ENCODE measurements around the gene HECW1.
A peak's percentile ranks its signal among the peaks of the same experiment; 100 is the strongest.

The HECW1 gene

GRCh38 chr7:43582503-43583423 lies 470.3 kb downstream of the HECW1 start, which contains the start of gene STK17A:
TSS of gene STK17A (plus strand) at chr7:43583108. CDS start at chr7:43583244, 136 bp downstream.
- TF ChIP-seq EP300 (IDR thresholded peaks at IDR 0.05; ENCODE audit: borderline replicate concordance) (no peak; the same call in 1 of the 2 replicates), RAD21 (IDR thresholded peaks at IDR 0.05; ENCODE audit: low read depth) (peak; percentile 95), TCF12 (IDR thresholded peaks at IDR 0.05; ENCODE audit: low read depth) (0 out of 2 replicates have a peak, but pooled peaks have one; percentile 22), REST (IDR thresholded peaks at IDR 0.05; ENCODE audit: low read depth) (0 out of 2 replicates have a peak, but pooled peaks have one; percentile 9), CREB1 (IDR thresholded peaks at IDR 0.05; ENCODE audit: low read depth) (no peak), FOXM1 (IDR thresholded peaks at IDR 0.05; ENCODE audit: borderline replicate concordance, low read depth) (no peak), ZBTB7A (IDR thresholded peaks at IDR 0.05; ENCODE audit: low read depth) (no peak), YY1 (IDR thresholded peaks at IDR 0.05; ENCODE audit: low read depth) (no peak), USF1 (IDR thresholded peaks at IDR 0.05) (no peak), CEBPB (IDR thresholded peaks at IDR 0.05) (no peak), MAX (IDR thresholded peaks at IDR 0.05) (0 out of 2 replicates have a peak, but pooled peaks have one; percentile 25), EGR1 (IDR thresholded peaks at IDR 0.05) (no peak), TEAD4 (IDR thresholded peaks at IDR 0.05) (0 out of 2 replicates have a peak, but pooled peaks have one; percentile 12), NFIC (IDR thresholded peaks at IDR 0.05) (peak; percentile 12; the same call in 1 of the 2 replicates), TAF1 (IDR thresholded peaks at IDR 0.05; ENCODE audit: low read depth) (peak; percentile 87; the same call in 1 of the 2 replicates)

GRCh38 chr7:43583424-43584194 lies 471.2 kb downstream of the HECW1 start:
- TF ChIP-seq MAX (IDR thresholded peaks at IDR 0.05) (peak; percentile 76), FOXM1 (IDR thresholded peaks at IDR 0.05; ENCODE audit: borderline replicate concordance, low read depth) (no peak), ZBTB7A (IDR thresholded peaks at IDR 0.05; ENCODE audit: low read depth) (peak; percentile 69; the same call in 1 of the 2 replicates), TEAD4 (IDR thresholded peaks at IDR 0.05) (0 out of 2 replicates have a peak, but pooled peaks have one; percentile 21), YY1 (IDR thresholded peaks at IDR 0.05; ENCODE audit: low read depth) (0 out of 2 replicates have a peak, but pooled peaks have one; percentile 15), REST (IDR thresholded peaks at IDR 0.05; ENCODE audit: low read depth) (no peak), EP300 (IDR thresholded peaks at IDR 0.05; ENCODE audit: borderline replicate concordance) (no peak), USF1 (IDR thresholded peaks at IDR 0.05) (peak; percentile 16; the same call in 1 of the 2 replicates), TCF12 (IDR thresholded peaks at IDR 0.05; ENCODE audit: low read depth) (no peak), CREB1 (IDR thresholded peaks at IDR 0.05; ENCODE audit: low read depth) (no peak), TAF1 (IDR thresholded peaks at IDR 0.05; ENCODE audit: low read depth) (no peak), CEBPB (IDR thresholded peaks at IDR 0.05) (no peak), NFIC (IDR thresholded peaks at IDR 0.05) (no peak), RAD21 (IDR thresholded peaks at IDR 0.05; ENCODE audit: low read depth) (no peak), EGR1 (IDR thresholded peaks at IDR 0.05) (no peak)

GRCh38 chr7:43584195-43584586 lies 471.7 kb downstream of the HECW1 start:
- TF ChIP-seq NFIC (IDR thresholded peaks at IDR 0.05) (no peak), TEAD4 (IDR thresholded peaks at IDR 0.05) (no peak), REST (IDR thresholded peaks at IDR 0.05; ENCODE audit: low read depth) (no peak), MAX (IDR thresholded peaks at IDR 0.05) (no peak), EGR1 (IDR thresholded peaks at IDR 0.05) (no peak), CEBPB (IDR thresholded peaks at IDR 0.05) (no peak), USF1 (IDR thresholded peaks at IDR 0.05) (no peak), EP300 (IDR thresholded peaks at IDR 0.05; ENCODE audit: borderline replicate concordance) (no peak), YY1 (IDR thresholded peaks at IDR 0.05; ENCODE audit: low read depth) (no peak), FOXM1 (IDR thresholded peaks at IDR 0.05; ENCODE audit: borderline replicate concordance, low read depth) (no peak), TAF1 (IDR thresholded peaks at IDR 0.05; ENCODE audit: low read depth) (no peak), CREB1 (IDR thresholded peaks at IDR 0.05; ENCODE audit: low read depth) (no peak), TCF12 (IDR thresholded peaks at IDR 0.05; ENCODE audit: low read depth) (no peak), RAD21 (IDR thresholded peaks at IDR 0.05; ENCODE audit: low read depth) (no peak), ZBTB7A (IDR thresholded peaks at IDR 0.05; ENCODE audit: low read depth) (no peak)
